A673 (cell line): ENCODE results near the gene NPB. TPM values are rescaled to one million over a fixed set of nuclear protein-coding genes. Genes with fewer than 3 reads are reported as not detected.

Source experiments
- BruUV-seq: library from RNA; stranded (reverse); fragments of 400-500 nt; replicated peaks from 2 replicates; lab custom pipeline; 2021; lab: Mats Ljungman, UMichigan
- CTCF ChIA-PET: fragments of 300-600 bp; sonication (Branson Sonifier 250); formaldehyde crosslinking; loops from one replicate; lab custom pipeline; 2022; ENCODE audit warnings: antibody characterized with exemption; lab: Charles Lee
- POLR2A ChIA-PET: fragments of 300-600 bp; sonication (Branson Sonifier 250); formaldehyde crosslinking; loops from one replicate; lab custom pipeline; 2022; ENCODE audit warnings: antibody characterized with exemption; ENCODE audit not compliant: low non-redundant PET; lab: Charles Lee
- DNase-seq: peaks from one replicate; pipeline ENCODE4 v3.0.0-alpha.2; 2015; ENCODE audit warnings: low spot score
- H3K27ac ChIP-seq: fragments of 200-600 bp; sonication (generic); 2 replicates; pipeline ENCODE4 v1.5.1; 2016; ENCODE audit warnings: mixed run types, low read depth, mild to moderate bottlenecking, mixed read lengths, antibody characterized with exemption, low read length; ENCODE audit not compliant: poor library complexity, severe bottlenecking
- H3K27me3 ChIP-seq: fragments of 200-600 bp; sonication (generic); replicated peaks from 2 replicates; pipeline ENCODE4 v1.6.1; 2017; ENCODE audit warnings: mixed run types, low read depth, mild to moderate bottlenecking, mixed read lengths, antibody characterized with exemption, low read length; ENCODE audit not compliant: insufficient read depth, poor library complexity
- H3K36me3 ChIP-seq: fragments of 200-600 bp; sonication (generic); 2 replicates; pipeline ENCODE4 v1.6.1; 2016; ENCODE audit warnings: mixed run types, mild to moderate bottlenecking, mixed read lengths, antibody characterized with exemption, low read length; ENCODE audit not compliant: insufficient read depth, poor library complexity, severe bottlenecking
- H3K4me1 ChIP-seq: fragments of 200-600 bp; sonication (generic); 2 replicates; pipeline ENCODE4 v1.6.1; 2017; ENCODE audit warnings: mixed run types, mild to moderate bottlenecking, mixed read lengths, antibody characterized with exemption, low read length; ENCODE audit not compliant: insufficient read depth, poor library complexity, severe bottlenecking
- H3K4me3 ChIP-seq: fragments of 200-600 bp; sonication (generic); 2 replicates; pipeline ENCODE4 v1.5.1; 2016; ENCODE audit warnings: low read depth, mixed run types, mild to moderate bottlenecking, mixed read lengths, low read length; ENCODE audit not compliant: poor library complexity, severe bottlenecking
- H3K9me3 ChIP-seq: fragments of 200-600 bp; sonication (generic); 2 replicates; pipeline ENCODE4 v1.6.1; 2016; ENCODE audit warnings: mixed run types, low read depth, mild to moderate bottlenecking, mixed read lengths, antibody characterized with exemption, low read length; ENCODE audit not compliant: poor library complexity, severe bottlenecking
- EZH2 ChIP-seq: fragments of 200-600 bp; sonication (generic); IDR thresholded peaks from 2 replicates; pipeline ENCODE4 v1.6.1; 2017; ENCODE audit warnings: borderline replicate concordance, low read depth, mild to moderate bottlenecking, mixed read lengths, antibody characterized with exemption, low read length; ENCODE audit not compliant: poor library complexity, severe bottlenecking
- intact Hi-C: fragments of 100-400 bp; cut with micrococcal nuclease; formaldehyde crosslinking; loops from one replicate; pipeline ENCODE4 v1.10.0; 2022; ENCODE audit not compliant: unreplicated experiment
- total RNA-seq: library from RNA; stranded (reverse); gene quantifications from 2 replicates; pipeline ENCODE4 v1.2.3, GENCODE V29; 2021
- TF ChIP-seq, protein P1 (sequence below): fragments of 300-800, 200-600 bp; sonication (generic); conservative IDR thresholded peaks from 2 replicates; pipeline ENCODE4 v1.5.1; 2017; ENCODE audit warnings: low read depth, mild to moderate bottlenecking, antibody characterized with exemption, low read length, moderate library complexity, mixed read lengths

The NPB gene
- total RNA-seq, 1 experiment from 2014 or later, result 0.75 TPM

DNA sequence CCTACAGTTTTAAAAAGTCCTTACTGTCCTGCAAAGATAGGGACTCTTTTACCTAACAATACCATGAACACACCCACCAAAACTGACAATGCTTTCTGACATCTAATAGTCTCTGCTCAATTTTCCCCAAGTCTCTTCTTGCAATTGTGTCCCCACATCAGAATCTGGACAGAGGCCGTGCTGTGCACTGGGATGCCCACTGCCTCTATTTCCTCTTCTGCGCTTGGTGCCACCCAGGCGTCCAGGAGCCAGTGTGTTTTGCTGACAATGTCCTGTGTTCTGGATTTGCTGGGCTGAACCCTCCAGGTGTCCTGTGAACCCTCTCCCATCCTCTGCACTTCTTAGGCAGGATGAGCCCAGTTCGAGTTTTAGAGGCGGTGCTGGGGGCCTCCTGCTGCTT, 24.5 kb upstream of the NPB start:
- intact Hi-C loops, result no loop called here
- no peak overlapping the region for H3K4me3 ChIP-seq
- no peak for DNase-seq
- peaks cover 37% of the 10 kb centered on the region for H3K36me3 ChIP-seq
- TF ChIP-seq, protein P1, sequence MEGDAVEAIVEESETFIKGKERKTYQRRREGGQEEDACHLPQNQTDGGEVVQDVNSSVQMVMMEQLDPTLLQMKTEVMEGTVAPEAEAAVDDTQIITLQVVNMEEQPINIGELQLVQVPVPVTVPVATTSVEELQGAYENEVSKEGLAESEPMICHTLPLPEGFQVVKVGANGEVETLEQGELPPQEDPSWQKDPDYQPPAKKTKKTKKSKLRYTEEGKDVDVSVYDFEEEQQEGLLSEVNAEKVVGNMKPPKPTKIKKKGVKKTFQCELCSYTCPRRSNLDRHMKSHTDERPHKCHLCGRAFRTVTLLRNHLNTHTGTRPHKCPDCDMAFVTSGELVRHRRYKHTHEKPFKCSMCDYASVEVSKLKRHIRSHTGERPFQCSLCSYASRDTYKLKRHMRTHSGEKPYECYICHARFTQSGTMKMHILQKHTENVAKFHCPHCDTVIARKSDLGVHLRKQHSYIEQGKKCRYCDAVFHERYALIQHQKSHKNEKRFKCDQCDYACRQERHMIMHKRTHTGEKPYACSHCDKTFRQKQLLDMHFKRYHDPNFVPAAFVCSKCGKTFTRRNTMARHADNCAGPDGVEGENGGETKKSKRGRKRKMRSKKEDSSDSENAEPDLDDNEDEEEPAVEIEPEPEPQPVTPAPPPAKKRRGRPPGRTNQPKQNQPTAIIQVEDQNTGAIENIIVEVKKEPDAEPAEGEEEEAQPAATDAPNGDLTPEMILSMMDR, result no peak
- no peak for TF ChIP-seq EZH2
- no peaks in the 10 kb centered on the region for H3K27me3 ChIP-seq
- ChIA-PET POLR2A (no interaction called here), CTCF (no interaction called here)
- no TSS peak for BruUV-seq
- no peak overlapping the region for H3K27ac ChIP-seq
- H3K9me3 ChIP-seq, result no peaks in the 10 kb centered on the region
- peaks cover 4% of the 10 kb centered on the region for H3K4me1 ChIP-seq

DNA sequence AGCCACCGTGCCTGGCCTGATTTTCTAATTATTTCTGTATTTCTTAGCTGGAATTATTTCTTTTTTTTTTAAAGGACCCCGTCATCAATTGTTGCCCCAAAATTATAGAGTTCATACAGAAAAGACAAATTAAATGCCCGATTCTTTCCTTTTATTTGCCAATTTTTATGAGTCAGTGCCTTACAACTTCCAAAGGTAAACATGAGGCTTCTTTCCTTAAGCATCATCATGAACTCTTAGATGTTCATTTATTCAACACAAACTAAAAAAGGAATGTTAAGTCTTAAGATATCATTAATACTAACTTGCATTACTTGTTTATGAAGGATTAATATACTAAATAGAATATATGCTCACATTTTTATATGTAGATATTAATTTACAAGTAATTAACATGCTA, 23.7 kb upstream of the NPB start:
- intact Hi-C loops, result no loop called here
- TF ChIP-seq, protein P1, result no peak
- no peak for TF ChIP-seq EZH2
- no peak overlapping the region for H3K4me3 ChIP-seq
- DNase-seq, result no peak
- H3K27ac ChIP-seq, result no peak overlapping the region
- CTCF ChIA-PET, result no interaction called here
- H3K36me3 ChIP-seq, result peaks cover 40% of the 10 kb centered on the region
- BruUV-seq, result no TSS peak
- H3K4me1 ChIP-seq, result no peaks in the 10 kb centered on the region
- no peaks in the 10 kb centered on the region for H3K27me3 ChIP-seq
- POLR2A ChIA-PET, result no interaction called here
- H3K9me3 ChIP-seq, result no peaks in the 10 kb centered on the region

DNA sequence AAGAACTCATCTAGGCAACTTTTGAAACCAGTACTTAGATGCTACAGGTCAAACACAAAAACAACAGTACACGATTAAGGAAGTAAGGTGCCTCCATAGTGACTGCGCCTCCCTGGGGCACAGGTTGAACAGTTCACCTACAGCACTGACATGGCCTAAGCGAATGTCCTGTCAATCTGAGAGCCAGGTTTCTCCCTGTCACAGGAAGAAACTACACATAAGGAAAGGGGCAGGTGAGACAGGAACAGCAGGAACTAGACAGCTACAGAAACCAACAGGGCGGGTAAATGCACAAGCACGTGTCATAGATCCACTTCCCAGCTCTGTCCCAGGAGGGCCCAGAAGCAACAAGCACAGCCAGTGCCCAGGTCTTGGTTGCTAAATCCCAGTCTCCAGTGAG, 22.9 kb upstream of the NPB start:
- H3K36me3 ChIP-seq, result peaks cover 46% of the 10 kb centered on the region
- no peak for DNase-seq
- ChIA-PET POLR2A (interaction anchor here (0.5 kb wide), 1 partner anchor 17 kb away, joined by 4 read pairs; no protein-coding TSS in a partner anchor), CTCF (no interaction called here)
- H3K4me1 ChIP-seq, result no peaks in the 10 kb centered on the region
- no peaks in the 10 kb centered on the region for H3K9me3 ChIP-seq
- TF ChIP-seq EZH2, result no peak
- TF ChIP-seq, protein P1, result no peak
- no peak overlapping the region for H3K4me3 ChIP-seq
- no peak overlapping the region for H3K27ac ChIP-seq
- BruUV-seq, result no TSS peak
- intact Hi-C loops, result no loop called here
- no peaks in the 10 kb centered on the region for H3K27me3 ChIP-seq
